Measurements from ENCODE around the gene WSCD2.

- no peak for TF ChIP-seq YY1 (IDR thresholded peaks at IDR 0.05; ENCODE audit: insufficient read depth, insufficient read length)
- TF ChIP-seq ZNF274 (IDR thresholded peaks at IDR 0.05; ENCODE audit: low read depth, low read length), result no peak
- no peak for TF ChIP-seq SUZ12 (IDR thresholded peaks at IDR 0.05; ENCODE audit: extremely low read depth, insufficient read depth, insufficient read length)
Observed at GRCh38 chr12:108231909-108232434, 102.9 kb downstream of the WSCD2 start.

Data from NT2/D1 (cell line).